ENCODE data around the gene ELAC2. TPM values are rescaled to one million over a fixed set of nuclear protein-coding genes. Genes with fewer than 3 reads are reported as not detected.

Gene ELAC2
- 10 to 100 TPM; 63.1 to 64.2 TPM for total RNA-seq

GRCh38 chr17:13017655-13018459 is at the start of gene ELAC2:
ELAC2 (minus strand) TSS chr17:13018027; CDS start chr17:13017947, 80 bp downstream.
- Mint-ChIP-seq H3K27me3 (no peaks in the 10 kb centered on the region), H3K27ac (peak within 1 kb of the TSS; percentile 97), H3K4me3 (peak within 1 kb of the TSS; percentile 94), H3K9me3 (no peaks in the 10 kb centered on the region), H3K36me3 (peaks cover 35% of the 10 kb centered on the region), H3K4me1 (ENCODE audit: low read depth) (peaks cover 26% of the 10 kb centered on the region)
- intact Hi-C loops (cut with micrococcal nuclease): loop anchor here (1.0 to 5.0 kb wide), 3 partner anchors 329 to 1283 kb away; partner anchors contain the start of genes HS3ST3B1 and ZNF18
- ChIA-PET POLR2A (interaction anchor here (0.7 to 1.6 kb wide), 4 partner anchors 9 to 26 kb away, joined by 3 to 9 read pairs (median 4); no protein-coding TSS in a partner anchor), CTCF (interaction anchor here (1.0 to 9.5 kb wide), 4 partner anchors 10 to 1283 kb away, joined by 3 to 174 read pairs (median 8); partner anchors contain the start of gene HS3ST3B1)
- DNase-seq: peak; percentile 97

GRCh38 chr17:13065032-13065431 is 47.2 kb upstream of the ELAC2 start:
- ChIA-PET POLR2A (no interaction called here), CTCF (no interaction called here)
- DNase-seq: no peak
- peaks cover 12% of the 10 kb centered on the region for H3K27me3 Mint-ChIP-seq
- H3K9me3 Mint-ChIP-seq: peaks cover 2% of the 10 kb centered on the region
- H3K27ac Mint-ChIP-seq: no peak overlapping the region
- intact Hi-C loops (cut with micrococcal nuclease): no loop called here
- no peaks in the 10 kb centered on the region for H3K4me1 Mint-ChIP-seq (ENCODE audit: low read depth)
- H3K36me3 Mint-ChIP-seq: no peaks in the 10 kb centered on the region
- no peak overlapping the region for H3K4me3 Mint-ChIP-seq

DNA sequence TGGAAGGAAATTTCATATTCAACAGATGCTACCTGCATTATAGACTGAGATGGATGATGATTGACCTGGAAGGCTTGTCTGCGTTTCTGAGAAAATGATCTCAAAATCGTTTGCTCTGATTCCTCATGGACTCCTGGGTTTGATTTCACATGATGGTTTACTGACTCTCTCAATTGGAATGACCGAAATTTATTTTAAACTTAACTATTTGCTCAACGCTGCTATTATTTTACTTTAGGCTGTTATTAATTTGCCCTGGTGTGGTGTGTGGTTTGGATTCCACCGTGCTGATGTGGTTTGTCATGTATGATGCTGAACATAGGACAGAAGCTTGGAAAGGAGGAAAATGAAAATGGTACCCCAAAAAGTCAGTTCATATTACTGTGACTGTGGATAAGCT is 37.3 kb upstream of the ELAC2 start:
- no peak overlapping the region for H3K27ac Mint-ChIP-seq
- H3K4me1 Mint-ChIP-seq (ENCODE audit: low read depth): no peaks in the 10 kb centered on the region
- H3K9me3 Mint-ChIP-seq: no peaks in the 10 kb centered on the region
- POLR2A ChIA-PET: no interaction called here
- no peak for DNase-seq
- peaks cover 7% of the 10 kb centered on the region for H3K27me3 Mint-ChIP-seq
- no peak overlapping the region for H3K4me3 Mint-ChIP-seq
- no peaks in the 10 kb centered on the region for H3K36me3 Mint-ChIP-seq
- CTCF ChIA-PET: no interaction called here
- intact Hi-C loops (cut with micrococcal nuclease): no loop called here

- ChIA-PET CTCF (interaction anchor here (0.8 kb wide), 1 partner anchor 25 kb away, joined by 3 read pairs; no protein-coding TSS in a partner anchor), POLR2A (no interaction called here)
- no peak overlapping the region for H3K27ac Mint-ChIP-seq
- H3K9me3 Mint-ChIP-seq: no peaks in the 10 kb centered on the region
- H3K4me1 Mint-ChIP-seq (ENCODE audit: low read depth): no peaks in the 10 kb centered on the region
- no peak for DNase-seq
- intact Hi-C loops (cut with micrococcal nuclease): no loop called here
- no peaks in the 10 kb centered on the region for H3K36me3 Mint-ChIP-seq
- H3K27me3 Mint-ChIP-seq: peaks cover 7% of the 10 kb centered on the region
- no peak overlapping the region for H3K4me3 Mint-ChIP-seq
These were observed 36.8 kb upstream of the ELAC2 start for GRCh38 chr17:13054666-13055065.

DNA sequence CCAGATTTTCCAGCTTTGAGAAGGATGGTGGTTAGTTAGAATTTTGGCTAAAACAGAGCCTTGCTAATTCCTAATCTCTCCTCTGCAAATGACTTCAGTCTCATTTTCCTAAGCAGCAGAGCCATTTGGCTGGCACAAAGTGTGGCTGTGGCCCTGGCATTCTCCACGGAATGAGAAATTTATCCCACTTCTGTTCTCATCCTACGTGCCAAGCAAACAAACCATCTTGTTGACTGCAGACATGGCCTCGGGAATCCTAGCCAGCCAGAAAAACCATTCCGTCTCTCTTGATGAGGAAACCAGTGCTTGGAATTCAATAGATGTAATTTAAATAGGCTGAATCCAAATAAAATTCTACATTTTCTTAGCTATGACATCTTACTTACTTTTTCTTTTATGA is 34.1 kb upstream of the ELAC2 start:
- Mint-ChIP-seq H3K9me3 (no peaks in the 10 kb centered on the region), H3K27ac (no peak overlapping the region), H3K27me3 (peaks cover 7% of the 10 kb centered on the region), H3K36me3 (no peaks in the 10 kb centered on the region), H3K4me3 (no peak overlapping the region), H3K4me1 (ENCODE audit: low read depth) (no peaks in the 10 kb centered on the region)
- CTCF ChIA-PET: no interaction called here
- no peak for DNase-seq
- intact Hi-C loops (cut with micrococcal nuclease): no loop called here
- POLR2A ChIA-PET: no interaction called here

DNA sequence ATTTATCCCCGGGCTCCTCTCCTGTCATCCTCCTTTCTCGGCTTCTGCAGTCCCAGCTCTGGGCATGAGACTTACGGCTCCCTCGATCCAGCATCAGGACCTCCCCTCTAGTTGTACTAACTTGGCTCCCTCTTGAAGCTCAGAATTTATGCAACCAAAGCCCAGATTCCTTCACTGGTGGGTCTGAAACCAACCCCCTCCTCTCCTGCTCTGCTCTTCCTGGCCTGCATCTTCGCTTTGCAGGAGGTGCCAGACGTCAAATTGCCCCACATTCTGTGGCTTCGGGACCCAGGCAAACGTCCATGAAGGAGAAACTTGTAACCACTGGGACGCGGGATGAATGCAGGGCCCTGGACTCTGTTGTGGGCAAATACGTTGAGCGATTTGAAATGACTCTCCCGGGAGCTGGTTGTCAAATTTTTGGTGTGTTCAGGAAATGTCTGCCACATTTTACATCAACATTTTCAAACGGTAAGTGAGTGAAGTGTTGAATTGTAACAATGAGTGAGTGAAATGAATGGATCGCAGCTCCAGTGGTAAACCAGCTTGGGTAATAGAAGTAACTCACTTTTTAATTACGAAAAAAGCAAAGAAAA is 29.3 kb upstream of the ELAC2 start:
- ChIA-PET POLR2A (no interaction called here), CTCF (interaction anchor here (5.0 kb wide), 1 partner anchor 16 kb away, joined by 34 read pairs; no protein-coding TSS in a partner anchor)
- Mint-ChIP-seq H3K9me3 (no peaks in the 10 kb centered on the region), H3K36me3 (no peaks in the 10 kb centered on the region), H3K4me3 (no peak overlapping the region), H3K27me3 (peaks cover 8% of the 10 kb centered on the region), H3K4me1 (ENCODE audit: low read depth) (no peaks in the 10 kb centered on the region), H3K27ac (no peak overlapping the region)
- intact Hi-C loops (cut with micrococcal nuclease): no loop called here
- no peak for DNase-seq

- Mint-ChIP-seq H3K9me3 (no peaks in the 10 kb centered on the region), H3K27me3 (peaks cover 8% of the 10 kb centered on the region), H3K4me1 (ENCODE audit: low read depth) (no peaks in the 10 kb centered on the region), H3K27ac (no peak overlapping the region), H3K4me3 (no peak overlapping the region), H3K36me3 (no peaks in the 10 kb centered on the region)
- DNase-seq: no peak
- POLR2A ChIA-PET: no interaction called here
- intact Hi-C loops (cut with micrococcal nuclease): no loop called here
- CTCF ChIA-PET: interaction anchor here (5.0 kb wide), 1 partner anchor 15 kb away, joined by 34 read pairs; no protein-coding TSS in a partner anchor
These were observed 28.5 kb upstream of the ELAC2 start for GRCh38 chr17:13046361-13046760.

GRCh38 chr17:13044572-13045065 is 26.8 kb upstream of the ELAC2 start:
- DNase-seq: no peak
- intact Hi-C loops (cut with micrococcal nuclease): no loop called here
- no peak overlapping the region for H3K27ac Mint-ChIP-seq
- no peaks in the 10 kb centered on the region for H3K4me1 Mint-ChIP-seq (ENCODE audit: low read depth)
- H3K36me3 Mint-ChIP-seq: no peaks in the 10 kb centered on the region
- peaks cover 12% of the 10 kb centered on the region for H3K27me3 Mint-ChIP-seq
- ChIA-PET POLR2A (no interaction called here), CTCF (no interaction called here)
- H3K9me3 Mint-ChIP-seq: no peaks in the 10 kb centered on the region
- no peak overlapping the region for H3K4me3 Mint-ChIP-seq

DNA sequence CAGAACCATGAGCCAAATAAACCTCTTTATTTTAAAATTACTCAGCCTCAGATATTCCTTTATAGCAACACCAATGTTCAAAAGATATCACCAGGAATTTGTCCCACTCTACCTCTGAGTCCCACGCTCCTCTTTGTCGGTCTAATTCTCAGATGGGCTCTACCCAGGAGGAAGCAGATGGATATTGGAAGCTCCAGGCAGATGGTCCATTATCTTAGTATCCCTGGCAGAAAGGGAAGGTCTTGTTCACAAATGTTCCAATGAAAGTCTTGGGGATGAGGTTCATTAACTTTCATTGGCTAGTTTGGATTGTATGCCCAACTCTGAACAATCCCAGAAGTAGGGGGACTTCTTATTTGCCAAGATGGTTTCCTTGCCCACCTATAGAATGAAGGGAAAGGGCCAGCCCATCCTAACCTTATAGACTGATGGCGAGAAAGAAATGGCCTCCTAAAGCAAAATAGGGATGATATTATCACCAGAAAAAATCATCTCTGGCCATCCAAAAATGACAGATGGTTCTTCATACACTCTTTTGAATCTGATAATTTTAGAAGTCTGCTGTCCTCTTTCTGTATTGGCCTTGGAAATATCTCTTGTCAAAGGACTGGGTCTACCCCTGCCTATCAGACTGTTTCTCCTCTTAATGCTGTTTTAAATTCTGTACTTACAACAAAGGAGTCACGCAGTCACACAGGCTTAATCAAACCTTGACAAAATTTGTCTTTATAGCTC is 21.3 kb upstream of the ELAC2 start:
- peaks cover 18% of the 10 kb centered on the region for H3K9me3 Mint-ChIP-seq
- no peak for DNase-seq
- ChIA-PET CTCF (interaction anchor here (3.7 kb wide), 1 partner anchor 9 kb away, joined by 40 read pairs; no protein-coding TSS in a partner anchor), POLR2A (no interaction called here)
- intact Hi-C loops (cut with micrococcal nuclease): no loop called here
- H3K4me1 Mint-ChIP-seq (ENCODE audit: low read depth): no peaks in the 10 kb centered on the region
- no peak overlapping the region for H3K4me3 Mint-ChIP-seq
- H3K27me3 Mint-ChIP-seq: peaks cover 9% of the 10 kb centered on the region
- no peak overlapping the region for H3K27ac Mint-ChIP-seq
- peaks cover 2% of the 10 kb centered on the region for H3K36me3 Mint-ChIP-seq

DNA sequence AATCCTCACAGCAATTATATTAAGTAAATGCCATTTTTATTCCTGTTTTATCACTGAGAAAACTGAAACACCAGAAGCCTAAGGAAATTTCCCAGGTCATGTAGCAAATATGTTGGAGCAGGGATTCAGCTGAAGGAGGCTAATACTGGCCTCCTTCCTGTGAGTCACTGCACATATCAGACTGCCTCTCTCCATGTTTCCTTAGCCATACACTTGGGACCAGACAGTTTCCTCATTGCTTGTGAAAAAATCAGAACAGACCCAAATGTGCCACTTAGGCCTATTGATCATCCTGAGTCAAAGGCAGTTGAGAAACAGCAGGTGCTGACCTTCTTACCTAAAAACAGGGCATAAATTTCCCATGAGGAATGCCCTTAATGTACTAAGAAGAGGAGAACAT is 18.9 kb upstream of the ELAC2 start:
- CTCF ChIA-PET: no interaction called here
- DNase-seq: no peak
- POLR2A ChIA-PET: no interaction called here
- Mint-ChIP-seq H3K4me1 (ENCODE audit: low read depth) (peaks cover 2% of the 10 kb centered on the region), H3K27ac (no peak overlapping the region), H3K36me3 (peaks cover 2% of the 10 kb centered on the region), H3K27me3 (peaks cover 4% of the 10 kb centered on the region), H3K9me3 (peaks cover 18% of the 10 kb centered on the region), H3K4me3 (no peak overlapping the region)
- intact Hi-C loops (cut with micrococcal nuclease): no loop called here

- CTCF ChIA-PET: interaction anchor here (1.5 kb wide), 1 partner anchor 11 kb away, joined by 4 read pairs; no protein-coding TSS in a partner anchor
- peaks cover 2% of the 10 kb centered on the region for H3K27me3 Mint-ChIP-seq
- no peak for DNase-seq
- H3K27ac Mint-ChIP-seq: no peak overlapping the region
- peaks cover 18% of the 10 kb centered on the region for H3K9me3 Mint-ChIP-seq
- POLR2A ChIA-PET: no interaction called here
- intact Hi-C loops (cut with micrococcal nuclease): no loop called here
- no peak overlapping the region for H3K4me3 Mint-ChIP-seq
- H3K36me3 Mint-ChIP-seq: peaks cover 2% of the 10 kb centered on the region
- peaks cover 5% of the 10 kb centered on the region for H3K4me1 Mint-ChIP-seq (ENCODE audit: low read depth)
These were observed 17.6 kb upstream of the ELAC2 start for GRCh38 chr17:13035420-13035819.
